HUDEP-2 (cell line): Measurements from ENCODE around the gene BBS9.
"Not testable (repeated sequence)": the region's sequence is repeated elsewhere in the genome, so short reads cannot be mapped to it uniquely, and the experiment has no call there.

ENCODE experiments used
- DNase-seq, 76 experiments: peaks; one replicate each; lab custom pipeline; 2025; ENCODE audit not compliant: unreplicated experiment in 76 of 76; lab: John Stamatoyannopoulos, UW

Gene BBS9

DNA sequence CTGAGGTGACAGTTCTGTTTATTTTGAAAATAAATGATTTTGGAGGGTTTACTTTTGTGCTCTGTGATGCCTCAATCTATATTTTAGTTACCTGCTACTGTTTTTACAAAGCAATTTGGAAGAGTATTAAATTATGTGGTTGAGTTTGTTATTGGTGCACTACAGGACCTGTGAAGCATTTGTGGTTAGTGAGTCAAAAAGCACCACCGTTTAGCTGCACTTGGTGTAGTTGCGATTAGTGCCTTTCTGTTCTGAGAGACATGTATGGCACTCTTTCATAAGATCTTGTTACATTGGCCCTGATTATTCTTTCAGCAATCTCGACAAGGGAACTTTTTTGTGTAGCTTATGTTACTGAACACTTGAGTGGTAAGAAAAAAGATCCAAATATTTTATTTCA, 132.2 kb downstream of the BBS9 start:
- no peak for DNase-seq

DNA sequence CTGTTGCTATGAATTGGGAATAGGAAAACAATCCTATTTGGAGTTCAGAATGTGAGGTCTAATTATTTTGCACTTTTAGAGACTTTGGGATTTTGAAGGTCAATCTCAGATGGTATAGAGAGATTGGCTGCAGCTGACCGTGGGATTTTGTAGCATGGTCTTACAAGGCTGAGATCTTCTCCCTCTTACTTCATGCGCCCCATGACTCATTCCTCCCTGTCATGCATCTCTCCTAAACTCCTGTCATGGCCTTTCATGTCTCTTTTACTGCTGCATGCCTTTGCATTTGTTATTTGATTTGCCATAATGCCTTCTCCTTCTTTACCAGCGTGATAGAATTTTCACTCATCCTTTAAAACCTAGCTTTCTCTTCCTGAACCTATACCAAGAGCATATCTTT, 133.1 kb downstream of the BBS9 start:
- DNase-seq = no peak

DNA sequence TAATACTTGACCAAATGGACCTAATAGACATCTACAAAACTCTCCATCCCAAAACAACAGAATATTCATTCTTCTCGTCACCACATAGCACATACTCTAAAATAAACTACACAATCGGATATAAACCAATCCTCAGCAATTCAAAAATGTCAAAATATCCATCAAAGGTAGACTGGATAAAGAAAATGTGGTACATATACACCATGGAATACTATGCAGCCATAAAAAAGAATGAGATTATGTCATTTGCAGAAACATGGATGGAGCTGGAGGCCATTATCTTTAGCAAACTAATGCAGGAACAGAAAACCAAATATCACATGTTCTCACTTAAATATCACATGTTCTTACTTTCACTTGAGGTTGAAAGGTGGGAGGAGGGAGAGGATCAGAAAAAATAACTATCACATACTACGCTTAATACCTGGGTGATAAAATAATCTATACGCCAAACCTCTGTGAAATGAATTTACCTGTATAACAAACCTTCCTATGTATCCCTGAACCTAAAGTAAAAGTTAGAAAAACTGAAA, 142.5 kb downstream of the BBS9 start:
- not testable (repeated sequence) for DNase-seq

DNA sequence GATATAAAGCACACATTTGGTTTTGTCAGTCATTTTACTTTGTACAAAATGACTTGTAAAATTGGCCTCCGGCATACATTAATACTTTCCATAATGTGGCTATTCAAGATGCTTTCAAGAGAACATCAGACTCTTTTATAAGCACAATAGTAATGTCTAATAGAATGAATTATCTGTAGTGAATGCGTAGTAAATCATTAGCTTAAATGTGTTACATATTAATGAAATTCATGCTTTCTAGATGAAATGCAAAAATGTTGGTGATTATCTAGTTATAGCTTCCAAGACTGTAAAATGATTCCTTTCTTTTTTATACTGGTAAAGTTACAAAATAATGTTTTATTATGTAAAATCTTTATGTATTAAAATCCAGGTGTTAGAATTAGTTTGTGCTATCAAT, 144.0 kb downstream of the BBS9 start:
- DNase-seq = no peak

DNA sequence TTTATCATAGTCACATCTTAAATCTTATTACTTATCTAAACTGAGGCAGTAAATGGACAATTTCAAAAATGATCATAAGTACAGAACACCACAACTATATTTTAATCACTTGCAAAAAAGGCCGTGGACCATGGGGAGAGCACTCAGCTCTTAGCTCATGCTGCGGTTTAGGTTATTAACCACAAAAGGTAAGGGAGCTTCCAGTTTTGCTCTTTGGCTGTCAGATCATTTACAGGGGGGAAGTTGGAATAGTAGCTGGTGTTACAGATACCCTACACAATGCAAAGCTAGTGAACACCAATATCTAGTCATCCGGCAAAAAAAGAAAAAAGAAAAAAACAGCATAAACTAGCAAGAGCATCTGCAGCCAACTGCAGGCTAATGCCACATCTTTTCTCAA, 147.0 kb downstream of the BBS9 start:
- no peak for DNase-seq

DNA sequence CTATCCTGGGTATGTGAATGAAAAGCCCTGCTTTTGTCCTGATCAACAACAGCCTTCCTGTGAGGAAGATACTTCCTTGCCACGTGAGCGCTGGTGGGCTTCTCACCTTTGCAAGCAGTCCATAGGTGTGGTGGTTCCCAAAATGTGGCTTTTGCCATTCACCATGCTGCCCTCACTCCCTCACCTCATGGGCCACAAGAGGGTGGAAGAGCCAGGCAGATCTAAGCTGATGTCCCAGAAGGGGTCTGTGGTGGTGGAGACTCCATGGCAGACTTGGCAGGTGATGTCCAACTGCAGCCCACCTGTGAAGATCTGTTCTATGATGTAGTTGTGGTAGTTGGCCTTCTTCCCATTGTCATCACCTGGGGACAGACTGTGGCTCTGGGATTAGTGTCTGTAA, 147.4 kb downstream of the BBS9 start:
- DNase-seq = no peak

DNA sequence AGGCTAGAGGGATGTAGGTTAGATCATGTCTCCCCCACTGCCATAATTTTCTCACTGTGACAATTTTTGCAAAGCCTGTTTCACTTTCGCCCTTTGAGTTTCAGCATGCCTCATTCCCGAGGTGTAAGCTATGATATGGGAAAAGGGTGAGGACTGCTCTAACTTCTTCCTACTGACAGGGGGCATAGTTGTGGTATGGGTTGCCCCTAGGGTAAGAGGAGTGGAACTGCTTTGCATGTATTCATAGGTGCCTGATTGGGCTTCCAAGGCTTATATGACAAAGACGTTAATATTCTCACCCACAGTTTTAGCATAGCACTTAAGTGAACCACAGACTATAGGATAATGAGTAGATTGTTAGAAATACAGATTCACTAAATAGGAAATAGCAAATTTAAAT, 148.7 kb downstream of the BBS9 start:
- peak in 1 of 76 experiments; percentile 0 for DNase-seq

DNA sequence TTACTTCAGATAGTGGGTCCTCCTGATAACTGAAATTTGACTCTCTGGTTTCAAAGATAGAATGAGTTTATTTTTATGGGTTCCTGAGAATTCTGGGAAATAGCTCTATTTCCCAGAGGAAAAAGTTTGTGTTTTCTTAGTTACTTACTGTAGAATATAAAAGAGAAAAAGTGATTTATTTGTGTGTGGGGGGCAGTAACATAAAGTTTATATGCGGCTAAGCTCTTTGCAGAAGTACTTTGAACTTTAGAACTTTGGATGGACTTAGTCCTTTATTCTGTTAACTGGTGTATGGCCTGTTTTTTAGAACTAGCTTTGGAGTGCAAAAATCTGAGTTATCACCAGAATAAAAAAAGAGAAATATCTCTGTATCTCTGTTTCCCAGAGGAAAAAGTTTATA, 157.1 kb downstream of the BBS9 start:
- DNase-seq = no peak

DNA sequence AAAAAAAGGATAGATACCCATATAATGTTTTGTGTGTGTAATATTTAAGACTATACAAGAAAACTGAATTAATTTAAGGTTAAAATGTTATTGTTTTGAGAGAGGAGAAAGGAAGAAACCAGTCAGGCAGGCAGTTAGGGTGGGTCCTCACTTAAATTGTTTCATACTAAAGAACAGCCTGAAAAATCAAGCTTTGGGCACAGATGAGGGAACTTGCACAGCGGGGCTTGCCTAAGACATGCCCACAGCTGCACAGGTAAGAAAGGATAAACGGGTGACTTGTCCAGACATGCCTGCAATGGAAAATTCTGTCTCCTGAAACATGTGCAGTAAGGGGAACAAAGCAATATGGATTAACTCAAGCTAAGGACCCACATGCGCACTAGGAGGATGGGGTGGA, 158.4 kb downstream of the BBS9 start:
- no peak for DNase-seq

DNA sequence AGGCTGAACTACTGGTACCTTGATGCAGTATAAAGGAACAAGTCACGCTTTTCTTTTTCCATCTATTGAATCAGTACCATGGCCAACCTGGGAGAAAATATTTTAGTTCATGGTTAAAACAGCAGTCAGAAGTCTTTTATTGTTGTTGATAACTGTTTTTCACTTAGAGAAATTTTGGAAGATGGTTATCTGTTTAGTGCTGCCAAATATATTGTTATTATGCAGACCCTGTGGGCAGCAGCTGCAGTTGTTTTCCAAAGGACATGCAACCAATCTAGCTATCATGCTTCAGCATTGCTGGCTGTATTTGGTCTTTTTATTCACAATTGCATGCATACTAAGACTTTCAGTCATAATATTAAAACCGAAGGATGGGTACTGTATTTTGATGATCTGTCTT, 169.5 kb downstream of the BBS9 start:
- DNase-seq = no peak

DNA sequence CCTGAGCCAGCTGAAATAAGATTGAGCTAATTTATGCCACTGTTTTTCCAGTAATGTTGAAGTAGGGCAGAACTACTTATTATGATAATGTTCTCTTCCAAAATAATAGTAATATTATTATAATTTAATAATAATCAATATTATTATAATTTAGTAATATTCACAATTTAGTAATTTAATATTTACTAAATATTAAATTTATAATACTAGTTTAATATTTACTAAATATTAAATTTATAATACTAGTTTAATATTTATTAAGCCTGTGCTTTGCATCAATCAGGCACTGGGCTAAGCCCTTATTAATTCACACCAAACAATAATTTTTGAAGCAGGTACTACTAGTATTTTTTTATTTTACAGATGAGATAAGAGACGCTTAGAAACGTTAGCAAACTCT, 170.1 kb downstream of the BBS9 start:
- DNase-seq = no peak

DNA sequence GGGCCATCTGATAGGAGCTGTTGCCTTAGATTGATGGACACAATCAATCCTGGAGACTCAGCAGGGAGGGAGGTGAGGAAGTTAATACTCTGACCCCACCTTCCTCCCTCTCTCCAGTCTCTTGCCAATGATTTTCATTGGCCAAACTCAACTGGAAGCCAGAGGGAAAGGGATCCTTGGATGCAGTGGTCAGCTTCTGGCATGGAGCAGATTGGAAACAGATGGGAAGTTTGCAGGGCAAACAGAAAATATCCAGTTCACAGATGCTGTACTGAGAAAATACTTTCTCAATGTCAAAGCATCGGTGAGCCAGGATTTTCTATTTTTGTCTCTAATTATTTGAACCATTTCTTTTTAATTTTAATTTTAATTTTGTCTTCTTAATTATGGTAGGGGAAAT, 170.8 kb downstream of the BBS9 start:
- DNase-seq = no peak

DNA sequence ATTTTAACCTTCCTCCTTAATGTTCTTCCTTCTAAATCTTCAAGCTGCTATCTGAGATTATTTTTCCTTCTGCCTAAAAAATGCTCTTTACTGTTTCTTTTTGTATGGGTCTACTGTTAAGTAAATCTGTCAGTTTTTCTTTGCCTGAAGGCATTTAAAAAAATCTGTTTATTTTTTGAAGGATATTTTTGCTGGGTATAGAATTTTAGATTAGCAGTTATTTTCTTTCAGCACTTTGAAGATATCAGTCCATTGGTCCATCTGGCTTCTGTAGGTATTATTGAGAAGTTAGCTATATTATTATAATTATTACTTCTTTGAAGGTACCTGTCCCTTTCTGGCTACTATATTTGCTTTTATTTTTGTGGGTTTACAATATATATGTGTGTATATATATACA, 171.4 kb downstream of the BBS9 start:
- no peak for DNase-seq

DNA sequence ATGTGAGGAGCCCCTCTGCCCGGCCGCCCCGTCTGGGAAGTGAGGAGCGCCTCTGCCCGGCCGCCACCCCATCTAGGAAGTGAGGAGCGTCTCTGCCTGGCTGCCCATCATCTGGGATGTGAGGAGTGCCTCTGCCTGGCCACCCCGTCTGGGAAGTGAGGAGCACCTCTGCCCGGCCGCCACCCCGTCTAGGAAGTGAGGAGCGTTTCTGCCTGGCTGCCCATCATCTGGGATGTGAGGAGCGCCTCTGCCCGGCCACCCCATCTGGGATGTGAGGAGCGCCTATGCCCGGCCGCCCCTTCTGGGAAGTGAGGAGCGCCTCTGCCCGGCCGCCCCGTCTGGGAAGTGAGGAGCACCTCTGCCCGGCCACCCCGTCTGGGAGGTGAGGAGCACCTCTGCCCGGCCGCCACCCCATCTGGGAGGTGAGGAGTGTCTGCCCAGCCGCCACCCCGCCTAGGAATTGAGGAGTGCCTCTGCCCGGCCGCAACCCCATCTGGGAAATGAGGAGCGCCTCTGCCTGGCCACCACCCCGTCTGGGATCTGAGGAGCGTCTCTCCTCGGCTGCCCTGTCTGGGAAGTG, 174.7 kb downstream of the BBS9 start:
- not testable (repeated sequence) for DNase-seq

DNA sequence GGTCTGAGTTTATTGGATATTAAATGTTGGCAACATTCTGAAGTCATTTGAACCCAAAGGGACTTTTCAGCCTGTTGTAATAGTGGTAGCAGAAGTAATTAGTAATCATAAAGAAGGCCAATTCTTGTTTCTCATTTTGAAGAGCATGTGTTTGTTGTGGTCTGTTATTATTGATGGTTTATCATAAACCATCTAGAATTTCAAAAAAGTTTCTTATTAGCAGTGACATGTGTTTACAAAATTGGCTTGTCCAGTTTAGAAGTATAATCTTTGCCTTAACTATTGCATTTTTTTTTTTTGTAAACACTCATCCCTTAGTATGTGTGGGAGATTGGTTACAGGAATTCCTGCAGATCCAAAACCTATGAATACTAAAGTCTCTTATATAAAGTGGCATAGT, 177.8 kb downstream of the BBS9 start:
- no peak for DNase-seq

DNA sequence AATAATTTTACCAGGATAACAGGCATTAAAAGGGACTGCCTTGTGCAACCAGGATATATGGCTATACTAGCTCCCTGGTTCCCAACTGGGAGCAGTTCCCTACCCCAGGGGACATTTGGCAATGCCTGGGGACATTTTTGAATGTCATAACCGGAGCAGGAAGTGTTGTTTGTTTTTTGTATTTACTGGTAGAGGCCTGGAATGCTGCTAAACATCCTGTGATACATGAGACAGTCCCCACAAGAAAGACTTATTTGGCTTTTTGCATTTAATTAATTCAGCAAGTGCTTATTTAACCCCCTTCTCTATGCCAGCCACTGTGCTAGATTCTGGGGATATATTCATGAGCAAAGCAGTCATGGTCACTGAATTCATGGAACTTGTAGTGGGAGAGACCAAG, 181.2 kb downstream of the BBS9 start:
- no peak for DNase-seq

DNA sequence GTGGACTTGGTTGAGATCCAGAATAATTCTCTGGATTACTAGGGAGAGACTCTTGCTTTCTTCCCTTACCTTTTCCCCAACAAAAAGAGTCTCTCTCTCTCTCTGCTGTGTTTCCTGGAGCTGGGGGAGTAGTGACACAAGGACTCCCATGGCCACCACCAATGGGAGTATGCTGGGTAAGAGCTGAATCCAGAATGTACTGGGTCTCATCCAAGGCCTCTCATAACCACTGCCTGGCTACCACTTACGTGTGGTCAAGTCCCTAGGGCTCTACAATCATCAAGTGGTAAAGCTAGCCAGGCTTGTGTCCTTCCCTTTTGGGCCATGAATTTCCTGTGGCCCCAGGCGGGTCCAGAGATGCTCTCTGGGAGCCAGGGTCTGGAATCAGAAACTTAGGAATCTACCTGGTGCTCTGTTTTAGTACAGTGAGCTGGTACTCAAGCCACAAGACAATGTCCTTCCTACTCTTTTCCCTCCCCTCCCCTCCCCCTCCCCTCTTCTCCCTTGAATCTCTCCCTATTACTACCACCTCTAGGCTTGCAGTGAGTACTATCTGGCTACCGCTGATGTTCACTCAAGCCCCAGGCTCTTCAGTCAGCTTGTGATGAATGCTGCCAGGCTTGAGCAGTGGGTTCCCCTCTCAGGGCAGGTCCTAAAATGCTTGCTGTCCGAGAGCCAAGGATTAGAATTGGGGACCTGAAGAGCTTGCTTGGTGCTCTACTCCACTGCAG, 196.6 kb downstream of the BBS9 start:
- no peak for DNase-seq

DNA sequence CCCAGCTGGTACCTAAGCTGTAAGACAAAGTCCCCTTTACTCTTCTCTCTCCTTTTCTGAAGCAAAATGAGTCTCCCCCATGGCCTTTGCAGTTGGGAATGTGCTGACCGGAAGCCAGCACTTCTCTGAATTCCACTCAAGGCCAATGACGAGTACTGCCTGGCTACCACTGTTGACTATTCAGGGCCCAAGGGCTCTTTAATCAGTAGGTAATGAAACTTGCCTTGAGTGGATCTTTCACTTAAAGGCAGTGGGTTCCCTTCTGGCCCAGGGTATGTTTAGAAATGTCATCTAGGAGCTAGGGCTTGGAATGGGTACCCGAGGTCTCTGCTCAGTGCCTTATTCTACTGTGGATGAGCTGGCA, 197.1 kb downstream of the BBS9 start:
- DNase-seq = no peak

DNA sequence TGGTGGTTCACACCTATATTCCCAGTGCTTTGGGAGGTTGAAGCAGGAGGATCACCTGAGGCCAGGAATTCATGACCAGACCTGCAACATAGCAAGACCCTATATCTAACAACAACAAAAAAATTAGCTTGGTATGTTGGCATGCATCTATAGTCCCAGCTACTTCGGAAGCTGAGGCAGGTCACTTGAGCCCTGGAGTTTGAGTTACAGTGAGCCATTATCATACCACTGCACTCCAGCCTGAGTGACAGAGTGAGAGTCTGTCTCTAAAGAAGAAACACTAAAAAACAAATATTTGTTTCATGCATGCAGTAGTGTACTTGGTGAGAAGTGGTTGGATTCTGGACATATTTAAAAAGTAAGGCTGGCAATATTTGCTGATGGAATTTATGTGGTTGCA, 198.1 kb downstream of the BBS9 start:
- no peak for DNase-seq

DNA sequence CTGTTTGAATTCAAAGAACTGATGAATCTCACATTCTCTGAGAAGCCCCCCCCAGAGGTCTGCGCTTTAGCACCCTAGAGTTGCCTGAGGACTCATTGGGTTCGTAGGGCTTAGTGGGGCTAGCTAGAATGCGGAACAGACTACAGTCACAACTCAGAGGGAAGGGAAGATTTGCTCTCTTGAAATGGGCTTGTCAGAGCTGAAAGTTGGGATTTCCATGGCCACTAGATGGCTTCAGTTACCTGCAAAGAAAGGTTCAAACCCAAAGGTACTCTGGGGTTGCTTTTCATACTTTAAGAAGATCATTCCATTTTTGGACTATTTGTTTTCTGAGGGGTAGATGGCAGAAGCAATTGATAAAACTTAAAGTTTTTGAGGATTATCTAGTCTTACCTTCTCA, 205.0 kb downstream of the BBS9 start:
- peak in 2 of 76 experiments; percentile 3 to 5 for DNase-seq

DNA sequence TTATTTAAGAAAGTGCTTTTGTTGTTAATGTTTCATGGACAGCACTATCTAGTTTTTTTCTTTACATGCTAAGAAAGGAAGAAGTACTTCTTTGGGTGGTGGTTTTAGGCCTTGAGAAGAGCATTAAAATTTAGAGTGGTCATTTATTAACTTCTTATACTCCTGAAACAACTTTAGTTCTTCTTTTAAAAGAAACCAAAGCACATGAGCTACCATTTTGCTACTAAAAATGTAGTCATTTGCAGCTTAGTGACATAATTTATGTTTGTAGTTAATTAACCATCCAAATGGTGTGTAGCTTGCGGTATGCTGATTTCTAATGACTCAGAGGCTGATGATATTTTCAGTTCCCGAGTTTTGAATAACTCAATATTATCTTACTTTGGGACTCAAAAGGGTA, 207.5 kb downstream of the BBS9 start:
- DNase-seq = no peak

DNA sequence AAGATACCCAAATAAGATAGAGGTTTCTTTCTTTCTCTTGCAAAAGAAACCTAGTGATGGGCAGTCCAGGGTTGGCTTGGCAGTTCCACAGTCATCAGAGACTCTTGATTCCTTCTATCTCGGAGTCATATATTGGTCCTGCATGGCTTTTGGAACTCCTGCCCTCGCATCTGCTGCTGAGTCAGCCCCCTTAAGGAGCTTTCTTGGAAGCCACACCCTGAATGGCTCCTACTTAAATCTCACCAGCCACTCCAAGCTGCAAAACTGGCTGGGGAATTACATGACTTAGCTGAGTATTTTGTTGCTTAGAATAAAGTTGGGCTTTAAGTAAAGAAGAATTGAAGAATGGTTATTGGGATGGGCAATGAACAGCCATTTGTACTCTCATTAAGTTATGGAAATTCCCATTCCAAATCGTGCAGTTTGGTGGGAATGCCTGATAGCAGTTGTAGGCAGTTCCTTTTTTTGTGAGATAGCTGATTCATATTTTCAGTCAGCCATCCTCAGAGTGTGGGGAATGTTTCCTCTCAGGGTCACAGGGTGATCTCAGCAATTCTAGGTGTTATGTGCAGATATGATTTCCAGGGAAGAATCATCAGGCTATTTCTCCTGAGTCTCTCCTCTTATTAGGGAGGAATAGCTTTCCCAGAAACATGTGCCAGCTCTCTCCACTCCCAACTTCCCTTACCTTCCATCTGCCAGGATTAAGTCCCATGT, 209.9 kb downstream of the BBS9 start:
- DNase-seq = peak in 1 of 76 experiments; percentile 8
